CD4-positive, alpha-beta T cell (primary cell): Measurements from ENCODE around the gene USP53. TPM values are rescaled to one million over a fixed set of nuclear protein-coding genes. Genes with fewer than 3 reads are reported as not detected.
"Not testable (repeated sequence)": the region's sequence is repeated elsewhere in the genome, so short reads cannot be mapped to it uniquely, and the experiment has no call there.

Experiments
- ATAC-seq: fragments of 200-7000 bp; cut with Tn5 transposase; one replicate; pipeline ENCODE4 v1.10.0; 2022; ENCODE audit warnings: mild to moderate bottlenecking; ENCODE audit not compliant: poor library complexity
- CTCF ChIA-PET: fragments of 350-600 bp; sonication (Branson Sonifier 250); formaldehyde crosslinking; loops from one replicate; lab custom pipeline; 2021; ENCODE audit warnings: antibody characterized with exemption, inconsistent platforms; lab: Charles Lee
- POLR2A ChIA-PET: fragments of 350-600 bp; sonication (Branson Sonifier 250); formaldehyde crosslinking; loops from one replicate; lab custom pipeline; 2021; ENCODE audit warnings: antibody characterized with exemption, inconsistent platforms; lab: Charles Lee
- DNase-seq, 14 experiments: peaks; one replicate each; pipeline ENCODE4 v3.0.0-alpha.2; 2013 to 2020; ENCODE audit warnings: mixed read lengths in 2 of 14
- H3K27ac ChIP-seq, 2 donors: one replicate each; pipeline versions ENCODE4 v1.5.1 to v1.7.0; 2013; ENCODE audit warnings: low read length in 2 of 2, low read depth in 1 of 2, mild to moderate bottlenecking in 1 of 2
- H3K27me3 ChIP-seq, 2 experiments: 1 replicate in 1 of 2; 2 replicates in 1 of 2; pipeline versions ENCODE4 v1.6.1 to v1.7.0; 2013; ENCODE audit warnings: low read length in 2 of 2, control low read depth in 1 of 2, mild to moderate bottlenecking in 1 of 2, moderate library complexity in 1 of 2; ENCODE audit not compliant: insufficient read depth in 2 of 2, control insufficient read depth in 1 of 2
- H3K36me3 ChIP-seq: one replicate; pipeline ENCODE4 v1.6.1; 2013; ENCODE audit warnings: low read length, control low read depth; ENCODE audit not compliant: insufficient read depth
- H3K4me1 ChIP-seq: one replicate; pipeline ENCODE4 v1.6.1; 2013; ENCODE audit warnings: low read length, control low read depth; ENCODE audit not compliant: insufficient read depth
- H3K4me3 ChIP-seq: one replicate; pipeline ENCODE4 v1.5.1; 2013; ENCODE audit warnings: mild to moderate bottlenecking, low read length, moderate library complexity
- H3K9me3 ChIP-seq, 2 experiments: 1 replicate in 1 of 2; 2 replicates in 1 of 2; pipeline versions ENCODE4 v1.6.1 to v1.7.0; 2013; ENCODE audit warnings: low read length in 2 of 2, mild to moderate bottlenecking in 2 of 2, control low read depth in 1 of 2, moderate library complexity in 1 of 2; ENCODE audit not compliant: control insufficient read depth in 1 of 2, insufficient read depth in 1 of 2
- H3K27ac Mint-ChIP-seq: one replicate; pipeline ENCODE4 v1.8.0; 2020; ENCODE audit warnings: mixed read lengths
- H3K27me3 Mint-ChIP-seq: one replicate; pipeline ENCODE4 v1.8.0; 2021; ENCODE audit warnings: mixed read lengths
- H3K36me3 Mint-ChIP-seq: one replicate; pipeline ENCODE4 v1.8.0; 2021; ENCODE audit warnings: low read depth, mixed read lengths
- H3K4me1 Mint-ChIP-seq: one replicate; pipeline ENCODE4 v1.8.0; 2021; ENCODE audit warnings: low read depth, mixed read lengths
- H3K4me3 Mint-ChIP-seq: one replicate; pipeline ENCODE4 v1.8.0; 2020; ENCODE audit warnings: mild to moderate bottlenecking, mixed read lengths
- H3K9me3 Mint-ChIP-seq: one replicate; pipeline ENCODE4 v1.8.0; 2020; ENCODE audit warnings: mixed read lengths
- CTCF ChIP-seq: fragments of 200-600 bp; IDR thresholded peaks from one replicate; pipeline ENCODE4 v1.8.0; 2022; ENCODE audit warnings: antibody characterized with exemption, mild to moderate bottlenecking
- intact Hi-C, 2 experiments: fragments of 100-400 bp; cut with DNase I in 1 of 2; cut with micrococcal nuclease in 1 of 2; formaldehyde crosslinking; loops; one replicate each; pipeline versions ENCODE4 v1.15.1 to v1.9.0; 2023 to 2025; cut with DNase I, micrococcal nuclease
- total RNA-seq, 174 experiments: library from RNA in 2 of 174; stranded (reverse) in 2 of 174; gene quantifications; one replicate each; pipeline ENCODE4 v1.2.3 and lab custom pipeline; 2021 to 2026

Gene USP53
- total RNA-seq, 2 experiments from 2014 or later, result 15.1 to 15.5 TPM

GRCh38 chr4:119244832-119245231, 32.3 kb downstream of the USP53 start:
- Histone ChIP-seq H3K27ac (no peak overlapping the region), H3K27me3 (no peaks in the 10 kb centered on the region), H3K4me1 (no peaks in the 10 kb centered on the region), H3K36me3 (peaks cover 24% of the 10 kb centered on the region), H3K4me3 (no peak overlapping the region), H3K9me3 (no peaks in the 10 kb centered on the region)
- DNase-seq, result no peak
- Mint-ChIP-seq H3K27me3 (no peaks in the 10 kb centered on the region), H3K36me3 (peaks cover 73% of the 10 kb centered on the region), H3K4me3 (no peak overlapping the region), H3K27ac (no peak overlapping the region), H3K4me1 (no peaks in the 10 kb centered on the region), H3K9me3 (no peaks in the 10 kb centered on the region)
- no peak for TF ChIP-seq CTCF
- CTCF ChIA-PET, result no interaction called here
- ATAC-seq, result no peak
- intact Hi-C loops, result loop anchor here in 1 of 2 experiments (5.0 kb wide), 1 partner anchor 33 kb away; the partner anchor contains the start of gene USP53
- POLR2A ChIA-PET, result no interaction called here

GRCh38 chr4:119246177-119246733, 33.7 kb downstream of the USP53 start:
- no peak overlapping the region for H3K27ac ChIP-seq
- no peak for ATAC-seq
- Mint-ChIP-seq H3K4me1 (no peaks in the 10 kb centered on the region), H3K36me3 (peaks cover 74% of the 10 kb centered on the region), H3K9me3 (no peaks in the 10 kb centered on the region), H3K27me3 (no peaks in the 10 kb centered on the region), H3K4me3 (no peak overlapping the region), H3K27ac (no peak overlapping the region)
- ChIA-PET CTCF (no interaction called here), POLR2A (no interaction called here)
- DNase-seq, result no peak
- H3K36me3 ChIP-seq, result peaks cover 32% of the 10 kb centered on the region
- TF ChIP-seq CTCF, result no peak
- H3K4me3 ChIP-seq, result no peak overlapping the region
- H3K27me3 ChIP-seq, result no peaks in the 10 kb centered on the region
- H3K4me1 ChIP-seq, result no peaks in the 10 kb centered on the region
- intact Hi-C loops, result loop anchor here in 1 of 2 experiments (5.0 kb wide), 1 partner anchor 34 kb away; the partner anchor contains the start of gene USP53
- H3K9me3 ChIP-seq, result no peaks in the 10 kb centered on the region

- H3K27ac Mint-ChIP-seq, CTCF ChIA-PET: not testable (repeated sequence)
Observed at GRCh38 chr4:119251037-119251436, 38.5 kb downstream of the USP53 start.

GRCh38 chr4:119255223-119255622, 42.7 kb downstream of the USP53 start:
- H3K4me3 ChIP-seq, H3K4me1 ChIP-seq, H3K9me3 ChIP-seq, H3K27ac Mint-ChIP-seq, H3K9me3 Mint-ChIP-seq, intact Hi-C loops, H3K4me1 Mint-ChIP-seq, POLR2A ChIA-PET, DNase-seq, H3K27me3 ChIP-seq, H3K27me3 Mint-ChIP-seq, H3K4me3 Mint-ChIP-seq, H3K27ac ChIP-seq, ATAC-seq, CTCF ChIA-PET: not testable (repeated sequence)
- H3K36me3 ChIP-seq, result peaks cover 35% of the 10 kb centered on the region
- H3K36me3 Mint-ChIP-seq, result peaks cover 79% of the 10 kb centered on the region

More at GRCh38 chr4:119251037-119251436, 38.5 kb downstream of the USP53 start:
- POLR2A ChIA-PET, H3K4me3 ChIP-seq, H3K9me3 Mint-ChIP-seq, H3K27ac ChIP-seq, H3K4me3 Mint-ChIP-seq, H3K4me1 Mint-ChIP-seq, intact Hi-C loops, H3K27me3 Mint-ChIP-seq, ATAC-seq, H3K9me3 ChIP-seq, H3K4me1 ChIP-seq, DNase-seq, H3K27me3 ChIP-seq: not testable (repeated sequence)
- peaks cover 50% of the 10 kb centered on the region for H3K36me3 ChIP-seq
- H3K36me3 Mint-ChIP-seq, result peaks cover 82% of the 10 kb centered on the region
